ENCODE data around the gene TLR6. TPM values are rescaled to one million over a fixed set of nuclear protein-coding genes. Genes with fewer than 3 reads are reported as not detected.
"Not testable (repeated sequence)": the region's sequence is repeated elsewhere in the genome, so short reads cannot be mapped to it uniquely, and the experiment has no call there.

Gene TLR6
- total RNA-seq, 2 donors from 2014 or later, result 3.6 to 3.8 TPM

- H3K9me3 Mint-ChIP-seq, result peaks cover 1 to 3% of the 10 kb centered on the region in 2 donors
- DNase-seq, result no peak
- H3K4me1 Mint-ChIP-seq (ENCODE audit: low read depth), result peaks cover 5% of the 10 kb centered on the region
- H3K27me3 Mint-ChIP-seq (ENCODE audit: low read depth), result no peaks in the 10 kb centered on the region
- H3K4me3 Mint-ChIP-seq, result no peak overlapping the region
- H3K27ac Mint-ChIP-seq, result no peak overlapping the region
- H3K36me3 Mint-ChIP-seq (ENCODE audit: insufficient read depth in 2 of 2), result peaks cover 3% of the 10 kb centered on the region in 2 donors
- no peak for ATAC-seq (replicated peaks in 1 of 2)
These were observed 71.4 kb downstream of the TLR6 start for GRCh38 chr4:38785041-38785790.

- Mint-ChIP-seq H3K9me3 (no peaks in the 10 kb centered on the region), H3K27ac (no peak overlapping the region), H3K27me3 (ENCODE audit: low read depth) (no peaks in the 10 kb centered on the region), H3K4me1 (ENCODE audit: low read depth) (peaks cover 5% of the 10 kb centered on the region), H3K36me3 (ENCODE audit: insufficient read depth in 2 of 2) (no peaks in the 10 kb centered on the region), H3K4me3 (no peak overlapping the region)
- no peak for ATAC-seq (replicated peaks in 1 of 2)
- DNase-seq, result no peak
These were observed 72.5 kb downstream of the TLR6 start for GRCh38 chr4:38784141-38784540.

GRCh38 chr4:38783109-38783460 lies 73.5 kb downstream of the TLR6 start:
- peaks cover 5% of the 10 kb centered on the region for H3K4me1 Mint-ChIP-seq (ENCODE audit: low read depth)
- DNase-seq (no peak), ATAC-seq (replicated peaks in 1 of 2) (no peak)
- no peaks in the 10 kb centered on the region for H3K27me3 Mint-ChIP-seq (ENCODE audit: low read depth)
- no peak overlapping the region for H3K27ac Mint-ChIP-seq
- H3K36me3 Mint-ChIP-seq (ENCODE audit: insufficient read depth in 2 of 2), result no peaks in the 10 kb centered on the region
- no peak overlapping the region for H3K4me3 Mint-ChIP-seq
- no peaks in the 10 kb centered on the region for H3K9me3 Mint-ChIP-seq

- ATAC-seq (replicated peaks in 1 of 2), result peak in 1 of 2 donors; percentile 51
These were observed 74.0 kb downstream of the TLR6 start, which contains the start of gene TLR10 for GRCh38 chr4:38782452-38783108. Gene TLR10 (minus strand): TSS chr4:38782990. CDS start chr4:38775590, 7,400 bp downstream.

GRCh38 chr4:38781854-38782261 lies 74.8 kb downstream of the TLR6 start:
- peaks cover 5% of the 10 kb centered on the region for H3K4me1 Mint-ChIP-seq (ENCODE audit: low read depth)
- DNase-seq (no peak), ATAC-seq (replicated peaks in 1 of 2) (no peak)
- H3K27ac Mint-ChIP-seq, result no peak overlapping the region
- H3K4me3 Mint-ChIP-seq, result no peak overlapping the region
- peaks cover 0 to under 1% of the 10 kb centered on the region in 2 donors for H3K36me3 Mint-ChIP-seq (ENCODE audit: insufficient read depth in 2 of 2)
- H3K9me3 Mint-ChIP-seq, result peaks cover 2 to 3% of the 10 kb centered on the region in 2 donors
- H3K27me3 Mint-ChIP-seq (ENCODE audit: low read depth), result no peaks in the 10 kb centered on the region

More at GRCh38 chr4:38782452-38783108, 74.0 kb downstream of the TLR6 start, which contains the start of gene TLR10:
- Mint-ChIP-seq H3K27ac (no peak within 1 kb of the TSS), H3K27me3 (ENCODE audit: low read depth) (no peaks in the 10 kb centered on the region), H3K4me3 (no peak within 1 kb of the TSS), H3K36me3 (ENCODE audit: insufficient read depth in 2 of 2) (no peaks in the 10 kb centered on the region), H3K9me3 (peaks cover 0 to 3% of the 10 kb centered on the region in 2 donors), H3K4me1 (ENCODE audit: low read depth) (peaks cover 5% of the 10 kb centered on the region)
- peak; percentile 22 to 37 for DNase-seq

GRCh38 chr4:38780833-38781484 lies 75.7 kb downstream of the TLR6 start:
- DNase-seq (no peak), ATAC-seq (replicated peaks in 1 of 2) (no peak)

GRCh38 chr4:38779790-38780189 lies 76.8 kb downstream of the TLR6 start:
- Mint-ChIP-seq H3K4me3 (no peak overlapping the region), H3K36me3 (ENCODE audit: insufficient read depth in 2 of 2) (peaks cover 0 to 2% of the 10 kb centered on the region in 2 donors), H3K4me1 (ENCODE audit: low read depth) (peaks cover 5% of the 10 kb centered on the region), H3K27ac (no peak overlapping the region), H3K27me3 (ENCODE audit: low read depth) (no peaks in the 10 kb centered on the region), H3K9me3 (peaks cover 2 to 3% of the 10 kb centered on the region in 2 donors)
- ATAC-seq (replicated peaks in 1 of 2) (no peak), DNase-seq (no peak)

More at GRCh38 chr4:38780833-38781484, 75.7 kb downstream of the TLR6 start:
- no peak overlapping the region for H3K4me3 Mint-ChIP-seq
- H3K9me3 Mint-ChIP-seq, result peaks cover 2 to 3% of the 10 kb centered on the region in 2 donors
- no peak overlapping the region for H3K27ac Mint-ChIP-seq
- H3K27me3 Mint-ChIP-seq (ENCODE audit: low read depth), result no peaks in the 10 kb centered on the region
- peaks cover 5% of the 10 kb centered on the region for H3K4me1 Mint-ChIP-seq (ENCODE audit: low read depth)
- H3K36me3 Mint-ChIP-seq (ENCODE audit: insufficient read depth in 2 of 2), result peaks cover 0 to 2% of the 10 kb centered on the region in 2 donors

- H3K4me3 Mint-ChIP-seq; H3K4me1 Mint-ChIP-seq (ENCODE audit: low read depth); ATAC-seq (replicated peaks in 1 of 2); DNase-seq; H3K27me3 Mint-ChIP-seq (ENCODE audit: low read depth); H3K36me3 Mint-ChIP-seq (ENCODE audit: insufficient read depth in 2 of 2); H3K9me3 Mint-ChIP-seq; H3K27ac Mint-ChIP-seq: not testable (repeated sequence)
These were observed 78.7 kb downstream of the TLR6 start for GRCh38 chr4:38777925-38778324.

- Mint-ChIP-seq H3K4me1 (ENCODE audit: low read depth) (no peaks in the 10 kb centered on the region), H3K9me3 (peaks cover 2 to 3% of the 10 kb centered on the region in 2 donors), H3K36me3 (ENCODE audit: insufficient read depth in 2 of 2) (peaks cover 0 to 2% of the 10 kb centered on the region in 2 donors), H3K27me3 (ENCODE audit: low read depth) (no peaks in the 10 kb centered on the region), H3K27ac (no peak overlapping the region), H3K4me3 (no peak overlapping the region)
- no peak for ATAC-seq (replicated peaks in 1 of 2)
- DNase-seq, result no peak
These were observed 81.3 kb downstream of the TLR6 start for GRCh38 chr4:38775326-38775725.

GRCh38 chr4:38774181-38774955 lies 82.2 kb downstream of the TLR6 start:
- DNase-seq, result no peak
- Mint-ChIP-seq H3K4me3 (no peak overlapping the region), H3K36me3 (ENCODE audit: insufficient read depth in 2 of 2) (peaks cover 0 to 2% of the 10 kb centered on the region in 2 donors), H3K27me3 (ENCODE audit: low read depth) (no peaks in the 10 kb centered on the region), H3K27ac (no peak overlapping the region), H3K4me1 (ENCODE audit: low read depth) (no peaks in the 10 kb centered on the region), H3K9me3 (peaks cover 2 to 3% of the 10 kb centered on the region in 2 donors)
- ATAC-seq (replicated peaks in 1 of 2), result no peak
